H1 (cell line): ENCODE measurements around the gene STX19. TPM values are rescaled to one million over a fixed set of nuclear protein-coding genes. Genes with fewer than 3 reads are reported as not detected.

ENCODE experiments used
- CTCF ChIA-PET: fragments of 300-600 bp; sonication (Branson Sonifier 250); formaldehyde crosslinking; loops from one replicate; lab custom pipeline; 2021; ENCODE audit not compliant: partially characterized antibody; lab: Charles Lee
- POLR2A ChIA-PET: fragments of 300-600 bp; sonication (Branson Sonifier 250); formaldehyde crosslinking; loops from one replicate; lab custom pipeline; 2021; ENCODE audit warnings: inconsistent platforms; ENCODE audit not compliant: partially characterized antibody; lab: Charles Lee
- DNase-seq, 2 experiments: peaks; one replicate each; pipeline versions ENCODE4 v3.0.0 to v3.0.0-alpha.2; 2010 to 2022; ENCODE audit warnings: low spot score in 2 of 2, low read depth in 1 of 2, mixed read lengths in 1 of 2
- FAIRE-seq: peaks from 2 replicates; lab custom pipeline; 2011; peaks lifted over from hg19 to GRCh38; lab: Jason Lieb, UNC
- H2AFZ ChIP-seq: 2 replicates; pipeline ENCODE4 v1.8.1; 2012; ENCODE audit warnings: low read length, inconsistent platforms
- H2AK5ac ChIP-seq: 2 replicates; pipeline ENCODE4 v1.6.1; 2013; ENCODE audit warnings: low read depth, low read length
- H2BK120ac ChIP-seq: replicated peaks from 2 replicates; pipeline ENCODE3; 2013; ENCODE audit warnings: low read depth, low read length, inconsistent platforms
- H2BK12ac ChIP-seq: 2 replicates; pipeline ENCODE4 v1.6.1; 2013; ENCODE audit warnings: low read depth, low read length
- H2BK15ac ChIP-seq: 2 replicates; pipeline ENCODE4 v1.6.1; 2013; ENCODE audit warnings: low read length
- H2BK20ac ChIP-seq: 2 replicates; pipeline ENCODE4 v1.6.1; 2013; ENCODE audit warnings: low read length
- H2BK5ac ChIP-seq: 2 replicates; pipeline ENCODE4 v1.6.1; 2013; ENCODE audit warnings: low read depth, low read length
- H3K14ac ChIP-seq: 2 replicates; pipeline ENCODE4 v1.6.1; 2013; ENCODE audit warnings: inconsistent platforms; ENCODE audit not compliant: insufficient read length
- H3K18ac ChIP-seq: 2 replicates; pipeline ENCODE4 v1.6.1; 2013; ENCODE audit warnings: low read length; ENCODE audit errors: extremely low read depth
- H3K23ac ChIP-seq: 2 replicates; pipeline ENCODE4 v1.6.1; 2013; ENCODE audit warnings: inconsistent platforms; ENCODE audit not compliant: insufficient read length
- H3K23me2 ChIP-seq: 2 replicates; pipeline ENCODE4 v1.6.1; 2013; ENCODE audit warnings: low read depth, low read length
- H3K27ac ChIP-seq: 2 replicates; pipeline ENCODE4 v1.6.1; 2011; ENCODE audit warnings: low read depth, low read length, inconsistent platforms
- H3K27me3 ChIP-seq, 4 experiments: replicated peaks in 1 of 4; 1 replicate in 1 of 4; 2 replicates in 3 of 4; pipeline versions ENCODE4 v1.6.1 to v1.8.1; 2011 to 2013; ENCODE audit warnings: low read length in 3 of 4, mild to moderate bottlenecking in 3 of 4, inconsistent platforms in 2 of 4, mixed read lengths in 2 of 4, moderate library complexity in 1 of 4; ENCODE audit not compliant: control insufficient read depth in 3 of 4, insufficient read depth in 3 of 4; ENCODE audit errors: extremely low read depth in 1 of 4
- H3K36me3 ChIP-seq, 4 experiments: 2 replicates each; pipeline versions ENCODE4 v1.6.1 to v1.8.1; 2011 to 2013; ENCODE audit warnings: mild to moderate bottlenecking in 4 of 4, low read length in 3 of 4, moderate library complexity in 2 of 4, control low read depth in 1 of 4, inconsistent platforms in 1 of 4; ENCODE audit not compliant: insufficient read depth in 4 of 4, control insufficient read depth in 2 of 4
- H3K4ac ChIP-seq: replicated peaks from 2 replicates; pipeline ENCODE3; 2013; ENCODE audit warnings: low read length, low read depth, mixed read lengths, inconsistent platforms; ENCODE audit not compliant: insufficient read length
- H3K4me1 ChIP-seq, 4 experiments: replicated peaks in 1 of 4; 1 replicate in 1 of 4; 2 replicates in 3 of 4; pipeline versions ENCODE4 v1.6.1 to v1.8.1; 2011 to 2013; ENCODE audit warnings: low read length in 3 of 4, inconsistent platforms in 2 of 4, mixed read lengths in 1 of 4; ENCODE audit not compliant: insufficient read depth in 4 of 4, control insufficient read depth in 3 of 4
- H3K4me2 ChIP-seq, 2 experiments: 2 replicates each; pipeline versions ENCODE4 v1.6.1 to v1.8.1; 2011 to 2013; ENCODE audit warnings: low read depth in 2 of 2, low read length in 2 of 2, control low read depth in 1 of 2, inconsistent platforms in 1 of 2, mild to moderate bottlenecking in 1 of 2; ENCODE audit not compliant: insufficient read depth in 1 of 2
- H3K4me3 ChIP-seq, 4 experiments: fragments of 200-600, 300-600 bp in 1 of 4; sonication (generic), shearing (Covaris generic), sonication (Bioruptor Twin) in 1 of 4; 2 replicates each; pipeline versions ENCODE4 v1.5.1 to v1.8.1; 2011 to 2016; ENCODE audit warnings: low read length in 4 of 4, low read depth in 3 of 4, control low read depth in 2 of 4, inconsistent platforms in 2 of 4, mild to moderate bottlenecking in 2 of 4, mixed read lengths in 1 of 4, moderate library complexity in 1 of 4; ENCODE audit not compliant: insufficient read depth in 2 of 4; ENCODE audit errors: extremely low read depth in 1 of 4
- H3K56ac ChIP-seq: replicated peaks from 2 replicates; pipeline ENCODE3; 2013; ENCODE audit warnings: low read depth, mild to moderate bottlenecking, mixed read lengths, low read length, inconsistent platforms; ENCODE audit not compliant: insufficient read length
- H3K79me1 ChIP-seq: 2 replicates; pipeline ENCODE4 v1.6.1; 2013; ENCODE audit warnings: low read depth, low read length, control low read depth
- H3K79me2 ChIP-seq, 2 experiments: 2 replicates each; pipeline versions ENCODE4 v1.6.1 to v1.8.1; 2012 to 2013; ENCODE audit warnings: low read length in 2 of 2, mild to moderate bottlenecking in 2 of 2, inconsistent platforms in 1 of 2; ENCODE audit not compliant: insufficient read depth in 2 of 2, control insufficient read depth in 1 of 2
- H3K9ac ChIP-seq, 4 experiments: replicated peaks in 1 of 4; 1 replicate in 1 of 4; 2 replicates in 3 of 4; pipeline versions ENCODE4 v1.6.1 to v1.8.1; 2011 to 2013; ENCODE audit warnings: low read depth in 3 of 4, low read length in 3 of 4, control low read depth in 2 of 4, mild to moderate bottlenecking in 2 of 4, moderate library complexity in 2 of 4, inconsistent platforms in 1 of 4; ENCODE audit errors: extremely low read depth in 1 of 4
- H3K9me3 ChIP-seq, 2 experiments: 2 replicates each; pipeline versions ENCODE4 v1.6.1 to v1.8.1; 2012 to 2013; ENCODE audit warnings: mild to moderate bottlenecking in 2 of 2, moderate library complexity in 2 of 2, control low read depth in 1 of 2, inconsistent platforms in 1 of 2, low read depth in 1 of 2, low read length in 1 of 2, mixed read lengths in 1 of 2; ENCODE audit not compliant: insufficient read depth in 2 of 2
- H4K20me1 ChIP-seq, 2 experiments: replicated peaks in 1 of 2; 2 replicates each; pipeline versions ENCODE3 to v1.8.1; 2011 to 2013; ENCODE audit warnings: inconsistent platforms in 2 of 2, low read length in 2 of 2, mild to moderate bottlenecking in 1 of 2; ENCODE audit not compliant: insufficient read depth in 2 of 2, control insufficient read depth in 1 of 2
- H4K5ac ChIP-seq: 2 replicates; pipeline ENCODE4 v1.6.1; 2013; ENCODE audit warnings: low read length, low read depth, mixed read lengths, inconsistent platforms; ENCODE audit not compliant: insufficient read length
- H4K8ac ChIP-seq: 2 replicates; pipeline ENCODE4 v1.8.0; 2013; ENCODE audit warnings: mild to moderate bottlenecking, moderate library complexity, low read length, inconsistent platforms; ENCODE audit not compliant: insufficient read depth; ENCODE audit errors: extremely low read depth
- H4K91ac ChIP-seq: replicated peaks from 2 replicates; pipeline ENCODE3; 2013; ENCODE audit warnings: low read length, mixed read lengths, inconsistent platforms; ENCODE audit not compliant: insufficient read length
- CBX5 ChIP-seq: fragments of 300-800, 300-1000 bp; sonication (generic); IDR thresholded peaks from 2 replicates; pipeline ENCODE4 v1.7.1; 2016; ENCODE audit warnings: antibody characterized with exemption, low read length, low read depth
- EGR1 ChIP-seq: IDR thresholded peaks from 2 replicates; pipeline ENCODE4 v1.6.1; 2011; ENCODE audit warnings: low read depth, low read length, borderline replicate concordance
- EZH2 ChIP-seq: fragments of 200-600 bp; sonication (generic); IDR thresholded peaks from 2 replicates; pipeline ENCODE4 v1.7.1; 2012; ENCODE audit warnings: low read depth, mild to moderate bottlenecking, moderate library complexity, low read length, inconsistent platforms; ENCODE audit not compliant: severe bottlenecking
- SAP30 ChIP-seq: fragments of 300-600 bp; sonication (generic); IDR thresholded peaks from 2 replicates; pipeline ENCODE4 v1.7.1; 2012; ENCODE audit warnings: low read length, moderate library complexity, mild to moderate bottlenecking, inconsistent platforms; ENCODE audit not compliant: insufficient read depth, insufficient replicate concordance
- SP2 ChIP-seq: IDR thresholded peaks from 2 replicates; pipeline ENCODE4 v1.6.1; 2012; ENCODE audit warnings: mild to moderate bottlenecking, low read length, inconsistent platforms
- SRF ChIP-seq: IDR thresholded peaks from 2 replicates; pipeline ENCODE4 v1.6.1; 2011; ENCODE audit warnings: mild to moderate bottlenecking, low read depth, low read length, moderate library complexity
- TAF1 ChIP-seq: IDR thresholded peaks from 2 replicates; pipeline ENCODE4 v1.6.1; 2011; ENCODE audit warnings: mild to moderate bottlenecking, low read depth, low read length
- TCF12 ChIP-seq: IDR thresholded peaks from 2 replicates; pipeline ENCODE4 v1.6.1; 2011; ENCODE audit warnings: low read depth, mild to moderate bottlenecking, low read length
- TEAD4 ChIP-seq: IDR thresholded peaks from 2 replicates; pipeline ENCODE4 v1.6.1; 2012; ENCODE audit warnings: low read depth, low read length, inconsistent platforms, mixed read lengths
- WGBS, 2 experiments: shearing (Covaris generic) in 1 of 2; methylation state at CpG; one replicate each; pipeline versions ENCODE4 v1.1.6 to v1.1.7; 2013 to 2015; ENCODE audit warnings: low lambda C conversion rate in 2 of 2, mixed read lengths in 2 of 2, inconsistent platforms in 1 of 2, low coverage in 1 of 2, missing lambda C conversion rate in 1 of 2; ENCODE audit not compliant: insufficient replicate concordance in 2 of 2, insufficient coverage in 1 of 2, insufficient read length in 1 of 2; ENCODE audit errors: extremely low coverage in 1 of 2, missing lambda C conversion rate in 1 of 2; 5-methylcytosine and 5-hydroxymethylcytosine counted together
- polyA plus RNA-seq, 7 experiments: library from polyadenylated mRNA; depleted of rRNA in 3 of 7; stranded (reverse) in 5 of 7; unstranded in 2 of 7; fragments of >200 nt in 5 of 7; fragments of 200-250 nt in 2 of 7; gene quantifications; 1 replicate in 5 of 7; 2 replicates in 1 of 7; 4 replicates in 1 of 7; pipeline versions ENCODE4 v1.2.1 to v1.2.3, GENCODE V29; 2011 to 2013; ENCODE audit warnings: missing spikeins in 2 of 7, mixed read lengths in 2 of 7
- total RNA-seq: library from RNA; stranded (reverse); fragmentation: NEBNext Ultra II Directional; extraction: Animal tissue kit (Norgen Biotek cat#: 25700); gene quantifications from 2 replicates; pipeline ENCODE4 v1.2.1, GENCODE V29; 2021
- TF ChIP-seq, protein P1 (sequence below): IDR thresholded peaks from 2 replicates; pipeline ENCODE4 v1.6.1; 2012; ENCODE audit warnings: inconsistent platforms

The STX19 gene
- total and polyA plus RNA-seq, 2 of the 8 experiments (the other 6 are each of a cell fraction or from before 2014, with no cell fraction given): not detected

- Histone ChIP-seq H2BK15ac (no peak overlapping the region), H3K27ac (no peak overlapping the region), H3K79me1 (no peaks in the 10 kb centered on the region), H4K5ac (no peak overlapping the region), H3K18ac (no peak overlapping the region), H3K4me3 (no peak overlapping the region), H3K4me2 (no peak overlapping the region), H2BK5ac (no peak overlapping the region), H2BK20ac (no peak overlapping the region), H4K20me1 (no peaks in the 10 kb centered on the region), H3K23me2 (peaks cover 7% of the 10 kb centered on the region; the same call in 1 of the 2 replicates), H3K79me2 (peaks cover 0 to 4% of the 10 kb centered on the region in 2 experiments; a peak in 1 of 4 replicates), H2BK12ac (no peak overlapping the region), H4K91ac (no peak overlapping the region), H3K36me3 (no peaks in the 10 kb centered on the region; a peak in 1 of 8 replicates), H3K23ac (no peak overlapping the region), H3K4me1 (peaks cover 0 to 2% (median 0%) of the 10 kb centered on the region in 4 experiments; a peak in 2 of 7 replicates), H3K4ac (no peak overlapping the region), H2AK5ac (no peak overlapping the region), H2AFZ (no peak overlapping the region), H3K14ac (no peak overlapping the region), H3K9me3 (no peaks in the 10 kb centered on the region; a peak in 1 of 4 replicates), H3K56ac (no peak overlapping the region), H2BK120ac (no peak overlapping the region), H3K27me3 (no peaks in the 10 kb centered on the region), H4K8ac (no peak overlapping the region), H3K9ac (no peak overlapping the region)
- no peak for FAIRE-seq
- WGBS, 2 experiments: 94% methylated on average over 1 of the region's 1 CpG; no CpG with 5 or more reads in 1 of the 2 experiments
- ChIA-PET POLR2A (no interaction called here), CTCF (interaction anchor here (0.6 to 0.7 kb wide), 2 partner anchors 9 to 237 kb away, joined by 3 read pairs; no protein-coding TSS in a partner anchor)
- no peak for DNase-seq
- TF ChIP-seq TCF12 (no peak), CBX5 (no peak), SP2 (no peak), TEAD4 (no peak), SRF (no peak), EGR1 (no peak), EZH2 (no peak), SAP30 (no peak), TAF1 (no peak)
- TF ChIP-seq, protein P1, sequence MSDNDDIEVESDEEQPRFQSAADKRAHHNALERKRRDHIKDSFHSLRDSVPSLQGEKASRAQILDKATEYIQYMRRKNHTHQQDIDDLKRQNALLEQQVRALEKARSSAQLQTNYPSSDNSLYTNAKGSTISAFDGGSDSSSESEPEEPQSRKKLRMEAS: no peak
These were observed 37.6 kb upstream of the STX19 start for GRCh38 chr3:94065819-94066480.
